GM23338 (cell line): ENCODE measurements around the gene DUSP1. TPM values are rescaled to one million over a fixed set of nuclear protein-coding genes. Genes with fewer than 3 reads are reported as not detected.

ENCODE experiments used
- ATAC-seq: fragments of 200-7000 bp; cut with Tn5 transposase; 3 replicates; pipeline ENCODE4 v1.9.1; 2020
- DNase-seq: peaks from one replicate; pipeline ENCODE4 v3.0.0-alpha.2; 2015; ENCODE audit warnings: low spot score
- H2AFZ ChIP-seq: fragments of 200-600 bp; sonication (generic); 2 replicates; pipeline ENCODE4 v1.8.0; 2016; ENCODE audit warnings: antibody characterized with exemption, mild to moderate bottlenecking, moderate library complexity
- H3F3A ChIP-seq: fragments of 200-600 bp; sonication (generic); replicated peaks from 2 replicates; pipeline ENCODE4 v1.8.0; 2017; ENCODE audit warnings: antibody characterized with exemption, mixed run types, low read depth
- H3K27ac ChIP-seq: fragments of 200-600 bp; sonication (generic); 2 replicates; pipeline ENCODE4 v1.6.1; 2016; ENCODE audit warnings: low read depth
- H3K27me3 ChIP-seq: fragments of 200-600 bp; sonication (generic); 2 replicates; pipeline ENCODE4 v1.8.0; 2016; ENCODE audit warnings: mild to moderate bottlenecking, mixed run types, moderate library complexity; ENCODE audit not compliant: insufficient read depth
- H3K36me3 ChIP-seq: fragments of 200-600 bp; sonication (generic); 2 replicates; pipeline ENCODE4 v1.8.0; 2016; ENCODE audit warnings: mild to moderate bottlenecking; ENCODE audit not compliant: insufficient read depth
- H3K4me1 ChIP-seq: fragments of 200-600 bp; sonication (generic); 2 replicates; pipeline ENCODE4 v1.8.0; 2016; ENCODE audit warnings: mild to moderate bottlenecking, moderate library complexity; ENCODE audit not compliant: insufficient read depth
- H3K4me2 ChIP-seq: fragments of 200-600 bp; sonication (generic); 2 replicates; pipeline ENCODE4 v1.7.1; 2017; ENCODE audit warnings: mixed run types
- H3K4me3 ChIP-seq: fragments of 200-600 bp; sonication (generic); 2 replicates; pipeline ENCODE4 v1.6.1; 2016; ENCODE audit warnings: mixed run types
- H3K79me2 ChIP-seq: fragments of 200-600 bp; sonication (generic); replicated peaks from 2 replicates; pipeline ENCODE4 v1.8.0; 2017; ENCODE audit warnings: mild to moderate bottlenecking; ENCODE audit not compliant: insufficient read depth
- H3K9me2 ChIP-seq: fragments of 200-600 bp; sonication (generic); 2 replicates; pipeline ENCODE4 v1.8.0; 2017; ENCODE audit not compliant: insufficient read depth
- H4K20me1 ChIP-seq: fragments of 200-600 bp; sonication (generic); replicated peaks from 2 replicates; pipeline ENCODE4 v1.8.0; 2017; ENCODE audit warnings: mild to moderate bottlenecking; ENCODE audit not compliant: insufficient read depth
- H3K27ac Mint-ChIP-seq: 2 replicates; pipeline ENCODE4 v1.8.0; 2020; ENCODE audit warnings: inconsistent platforms, mild to moderate bottlenecking, moderate library complexity, mixed read lengths
- H3K27me3 Mint-ChIP-seq: 3 replicates; pipeline ENCODE4 v1.8.0; 2022; ENCODE audit warnings: low read depth, mild to moderate bottlenecking, moderate library complexity, mixed read lengths, inconsistent platforms; ENCODE audit not compliant: insufficient read depth, poor library complexity
- H3K36me3 Mint-ChIP-seq: 3 replicates; pipeline ENCODE4 v1.8.0; 2021; ENCODE audit warnings: low read depth, mild to moderate bottlenecking, inconsistent platforms, moderate library complexity, mixed read lengths
- H3K4me1 Mint-ChIP-seq: 3 replicates; pipeline ENCODE4 v1.8.0; 2020; ENCODE audit warnings: mild to moderate bottlenecking, inconsistent platforms, mixed read lengths
- H3K4me3 Mint-ChIP-seq: 3 replicates; pipeline ENCODE4 v1.8.0; 2021; ENCODE audit warnings: moderate library complexity, mild to moderate bottlenecking, inconsistent platforms, mixed read lengths
- H3K9me3 Mint-ChIP-seq: 3 replicates; pipeline ENCODE4 v1.8.0; 2020; ENCODE audit warnings: moderate library complexity, mild to moderate bottlenecking, inconsistent platforms, mixed read lengths
- CREB1 ChIP-seq: fragments of 250-450 bp; sonication (Bioruptor Pico); IDR thresholded peaks from 2 replicates; pipeline ENCODE4 v1.5.0; 2020; ENCODE audit warnings: low read depth, mild to moderate bottlenecking, moderate library complexity
- EZH2 ChIP-seq: fragments of 200-600 bp; sonication (generic); IDR thresholded peaks from one replicate; pipeline ENCODE4 v1.8.0; 2017; ENCODE audit warnings: antibody characterized with exemption, mild to moderate bottlenecking, low read depth; ENCODE audit not compliant: unreplicated experiment
- EZH2phosphoT487 ChIP-seq: fragments of 200-600 bp; sonication (generic); IDR thresholded peaks from one replicate; pipeline ENCODE4 v1.8.1; 2018; ENCODE audit warnings: antibody characterized with exemption; ENCODE audit not compliant: unreplicated experiment
- JUNB ChIP-seq: IDR thresholded peaks from one replicate; pipeline ENCODE4 v1.6.1; 2016; ENCODE audit warnings: antibody characterized with exemption; ENCODE audit not compliant: unreplicated experiment
- POLR2AphosphoS5 ChIP-seq: IDR thresholded peaks from 2 replicates; pipeline ENCODE4 v1.6.1; 2016; ENCODE audit warnings: antibody characterized with exemption, low read depth
- STAT1 ChIP-seq: IDR thresholded peaks from one replicate; pipeline ENCODE4 v1.6.1; 2016; ENCODE audit warnings: antibody characterized with exemption; ENCODE audit not compliant: unreplicated experiment
- ZNF114 ChIP-seq: fragments of 250-450 bp; sonication (Bioruptor Pico); IDR thresholded peaks from 2 replicates; pipeline ENCODE4 v1.5.0; 2020; ENCODE audit warnings: mild to moderate bottlenecking, moderate library complexity
- ZNF331 ChIP-seq: fragments of 250-450 bp; sonication (Bioruptor Pico); IDR thresholded peaks from 2 replicates; pipeline ENCODE4 v1.5.0; 2020; ENCODE audit warnings: low read depth, mild to moderate bottlenecking, moderate library complexity
- polyA plus RNA-seq: library from polyadenylated mRNA; unstranded; fragments of >200 nt; fragmentation: Nextera tagmentation; extraction: Ambion mirVana; gene quantifications from 2 replicates; pipeline ENCODE4 v1.2.1, GENCODE V29; 2016
- total RNA-seq: library from RNA; depleted of rRNA; stranded (reverse); fragments of >200 nt; shearing (Covaris generic); gene quantifications from 2 replicates; pipeline ENCODE4 v1.2.3, GENCODE V29; 2014
- TF ChIP-seq, protein P1 (sequence below): fragments of 250-450 bp; sonication (Bioruptor Pico); IDR thresholded peaks from 2 replicates; pipeline ENCODE4 v1.5.0; 2020; ENCODE audit warnings: mild to moderate bottlenecking, moderate library complexity
- TF ChIP-seq, protein P2 (sequence below), 2 experiments: fragments of 200-600 bp in 1 of 2; sonication (generic) in 1 of 2; conservative IDR thresholded peaks; 2 replicates each; pipeline versions ENCODE4 v1.5.1 to v1.6.1; 2016 to 2017; ENCODE audit warnings: antibody characterized with exemption in 2 of 2, low read depth in 2 of 2, mild to moderate bottlenecking in 2 of 2, moderate library complexity in 1 of 2
- TF ChIP-seq, protein P3 (sequence below): IDR thresholded peaks from one replicate; pipeline ENCODE4 v1.6.1; 2018; ENCODE audit warnings: antibody characterized with exemption; ENCODE audit not compliant: unreplicated experiment
- TF ChIP-seq, protein P4 (sequence below): IDR thresholded peaks from 2 replicates; pipeline ENCODE4 v1.6.1; 2016; ENCODE audit warnings: antibody characterized with exemption

DUSP1 gene
- total and polyA plus RNA-seq, 2 experiments from 2014 or later = 9.7 to 17.2 TPM

DNA sequence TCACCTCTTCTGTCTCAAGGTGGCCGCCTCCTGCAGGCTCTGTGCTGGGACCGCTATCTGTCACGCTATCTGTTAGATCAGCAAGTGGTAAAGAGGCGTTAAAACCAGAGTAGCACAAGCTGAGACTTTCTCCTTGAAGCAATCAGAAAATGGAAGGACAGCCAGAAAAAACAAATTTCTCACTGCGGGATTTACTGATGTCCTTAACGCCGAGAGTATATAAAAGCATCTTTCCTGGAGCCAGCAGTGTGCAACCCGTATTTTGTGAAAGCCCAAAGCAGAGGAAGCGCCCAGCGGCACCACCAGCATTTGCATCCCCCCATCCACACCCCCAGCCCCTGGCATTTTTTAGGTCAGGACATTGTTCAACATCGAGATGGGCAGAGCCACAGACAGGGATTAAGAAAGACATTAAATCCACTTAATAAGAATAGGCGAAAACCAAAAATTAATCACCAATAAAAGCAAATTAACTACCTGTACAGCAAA is 48.6 kb downstream of the DUSP1 start:
- peaks cover 8% of the 10 kb centered on the region; the same call in 1 of the 2 replicates for H3K27me3 ChIP-seq
- no peaks in the 10 kb centered on the region for H3F3A ChIP-seq

More for the DNA sequence above, 48.6 kb downstream of the DUSP1 start:
- H3K79me2 ChIP-seq = no peaks in the 10 kb centered on the region
- no peak overlapping the region for H3K27ac ChIP-seq
- Mint-ChIP-seq H3K4me1 (no peaks in the 10 kb centered on the region), H3K27me3 (peaks cover 3% of the 10 kb centered on the region), H3K27ac (no peak overlapping the region), H3K36me3 (no peaks in the 10 kb centered on the region), H3K9me3 (no peaks in the 10 kb centered on the region; the same call in 2 of the 3 replicates), H3K4me3 (no peak overlapping the region)
- no peak for TF ChIP-seq ZNF114 (CRISPR knock-in tag)
- no peak for TF ChIP-seq CREB1 (CRISPR knock-in tag)
- TF ChIP-seq, protein P1, sequence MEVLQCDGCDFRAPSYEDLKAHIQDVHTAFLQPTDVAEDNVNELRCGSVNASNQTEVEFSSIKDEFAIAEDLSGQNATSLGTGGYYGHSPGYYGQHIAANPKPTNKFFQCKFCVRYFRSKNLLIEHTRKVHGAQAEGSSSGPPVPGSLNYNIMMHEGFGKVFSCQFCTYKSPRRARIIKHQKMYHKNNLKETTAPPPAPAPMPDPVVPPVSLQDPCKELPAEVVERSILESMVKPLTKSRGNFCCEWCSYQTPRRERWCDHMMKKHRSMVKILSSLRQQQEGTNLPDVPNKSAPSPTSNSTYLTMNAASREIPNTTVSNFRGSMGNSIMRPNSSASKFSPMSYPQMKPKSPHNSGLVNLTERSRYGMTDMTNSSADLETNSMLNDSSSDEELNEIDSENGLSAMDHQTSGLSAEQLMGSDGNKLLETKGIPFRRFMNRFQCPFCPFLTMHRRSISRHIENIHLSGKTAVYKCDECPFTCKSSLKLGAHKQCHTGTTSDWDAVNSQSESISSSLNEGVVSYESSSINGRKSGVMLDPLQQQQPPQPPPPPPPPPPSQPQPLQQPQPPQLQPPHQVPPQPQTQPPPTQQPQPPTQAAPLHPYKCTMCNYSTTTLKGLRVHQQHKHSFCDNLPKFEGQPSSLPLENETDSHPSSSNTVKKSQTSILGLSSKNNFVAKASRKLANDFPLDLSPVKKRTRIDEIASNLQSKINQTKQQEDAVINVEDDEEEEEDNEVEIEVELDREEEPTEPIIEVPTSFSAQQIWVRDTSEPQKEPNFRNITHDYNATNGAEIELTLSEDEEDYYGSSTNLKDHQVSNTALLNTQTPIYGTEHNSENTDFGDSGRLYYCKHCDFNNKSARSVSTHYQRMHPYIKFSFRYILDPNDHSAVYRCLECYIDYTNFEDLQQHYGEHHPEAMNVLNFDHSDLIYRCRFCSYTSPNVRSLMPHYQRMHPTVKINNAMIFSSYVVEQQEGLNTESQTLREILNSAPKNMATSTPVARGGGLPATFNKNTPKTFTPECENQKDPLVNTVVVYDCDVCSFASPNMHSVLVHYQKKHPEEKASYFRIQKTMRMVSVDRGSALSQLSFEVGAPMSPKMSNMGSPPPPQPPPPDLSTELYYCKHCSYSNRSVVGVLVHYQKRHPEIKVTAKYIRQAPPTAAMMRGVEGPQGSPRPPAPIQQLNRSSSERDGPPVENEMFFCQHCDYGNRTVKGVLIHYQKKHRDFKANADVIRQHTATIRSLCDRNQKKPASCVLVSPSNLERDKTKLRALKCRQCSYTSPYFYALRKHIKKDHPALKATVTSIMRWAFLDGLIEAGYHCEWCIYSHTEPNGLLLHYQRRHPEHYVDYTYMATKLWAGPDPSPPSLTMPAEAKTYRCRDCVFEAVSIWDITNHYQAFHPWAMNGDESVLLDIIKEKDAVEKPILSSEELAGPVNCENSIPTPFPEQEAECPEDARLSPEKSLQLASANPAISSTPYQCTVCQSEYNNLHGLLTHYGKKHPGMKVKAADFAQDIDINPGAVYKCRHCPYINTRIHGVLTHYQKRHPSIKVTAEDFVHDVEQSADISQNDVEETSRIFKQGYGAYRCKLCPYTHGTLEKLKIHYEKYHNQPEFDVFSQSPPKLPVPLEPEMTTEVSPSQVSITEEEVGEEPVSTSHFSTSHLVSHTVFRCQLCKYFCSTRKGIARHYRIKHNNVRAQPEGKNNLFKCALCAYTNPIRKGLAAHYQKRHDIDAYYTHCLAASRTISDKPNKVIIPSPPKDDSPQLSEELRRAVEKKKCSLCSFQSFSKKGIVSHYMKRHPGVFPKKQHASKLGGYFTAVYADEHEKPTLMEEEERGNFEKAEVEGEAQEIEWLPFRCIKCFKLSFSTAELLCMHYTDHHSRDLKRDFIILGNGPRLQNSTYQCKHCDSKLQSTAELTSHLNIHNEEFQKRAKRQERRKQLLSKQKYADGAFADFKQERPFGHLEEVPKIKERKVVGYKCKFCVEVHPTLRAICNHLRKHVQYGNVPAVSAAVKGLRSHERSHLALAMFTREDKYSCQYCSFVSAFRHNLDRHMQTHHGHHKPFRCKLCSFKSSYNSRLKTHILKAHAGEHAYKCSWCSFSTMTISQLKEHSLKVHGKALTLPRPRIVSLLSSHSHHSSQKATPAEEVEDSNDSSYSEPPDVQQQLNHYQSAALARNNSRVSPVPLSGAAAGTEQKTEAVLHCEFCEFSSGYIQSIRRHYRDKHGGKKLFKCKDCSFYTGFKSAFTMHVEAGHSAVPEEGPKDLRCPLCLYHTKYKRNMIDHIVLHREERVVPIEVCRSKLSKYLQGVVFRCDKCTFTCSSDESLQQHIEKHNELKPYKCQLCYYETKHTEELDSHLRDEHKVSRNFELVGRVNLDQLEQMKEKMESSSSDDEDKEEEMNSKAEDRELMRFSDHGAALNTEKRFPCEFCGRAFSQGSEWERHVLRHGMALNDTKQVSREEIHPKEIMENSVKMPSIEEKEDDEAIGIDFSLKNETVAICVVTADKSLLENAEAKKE = no peak
- TF ChIP-seq EZH2 = no peak
- TF ChIP-seq STAT1 = no peak
- TF ChIP-seq EZH2phosphoT487 = no peak
- no peak for TF ChIP-seq JUNB
- TF ChIP-seq, protein P2, sequence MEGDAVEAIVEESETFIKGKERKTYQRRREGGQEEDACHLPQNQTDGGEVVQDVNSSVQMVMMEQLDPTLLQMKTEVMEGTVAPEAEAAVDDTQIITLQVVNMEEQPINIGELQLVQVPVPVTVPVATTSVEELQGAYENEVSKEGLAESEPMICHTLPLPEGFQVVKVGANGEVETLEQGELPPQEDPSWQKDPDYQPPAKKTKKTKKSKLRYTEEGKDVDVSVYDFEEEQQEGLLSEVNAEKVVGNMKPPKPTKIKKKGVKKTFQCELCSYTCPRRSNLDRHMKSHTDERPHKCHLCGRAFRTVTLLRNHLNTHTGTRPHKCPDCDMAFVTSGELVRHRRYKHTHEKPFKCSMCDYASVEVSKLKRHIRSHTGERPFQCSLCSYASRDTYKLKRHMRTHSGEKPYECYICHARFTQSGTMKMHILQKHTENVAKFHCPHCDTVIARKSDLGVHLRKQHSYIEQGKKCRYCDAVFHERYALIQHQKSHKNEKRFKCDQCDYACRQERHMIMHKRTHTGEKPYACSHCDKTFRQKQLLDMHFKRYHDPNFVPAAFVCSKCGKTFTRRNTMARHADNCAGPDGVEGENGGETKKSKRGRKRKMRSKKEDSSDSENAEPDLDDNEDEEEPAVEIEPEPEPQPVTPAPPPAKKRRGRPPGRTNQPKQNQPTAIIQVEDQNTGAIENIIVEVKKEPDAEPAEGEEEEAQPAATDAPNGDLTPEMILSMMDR (conservative IDR thresholded peaks at IDR 0.05; ENCODE audit: low read depth in 2 of 2) = no peak
- TF ChIP-seq ZNF331 (CRISPR knock-in tag) = no peak
- TF ChIP-seq POLR2AphosphoS5 = no peak
- TF ChIP-seq, protein P3, sequence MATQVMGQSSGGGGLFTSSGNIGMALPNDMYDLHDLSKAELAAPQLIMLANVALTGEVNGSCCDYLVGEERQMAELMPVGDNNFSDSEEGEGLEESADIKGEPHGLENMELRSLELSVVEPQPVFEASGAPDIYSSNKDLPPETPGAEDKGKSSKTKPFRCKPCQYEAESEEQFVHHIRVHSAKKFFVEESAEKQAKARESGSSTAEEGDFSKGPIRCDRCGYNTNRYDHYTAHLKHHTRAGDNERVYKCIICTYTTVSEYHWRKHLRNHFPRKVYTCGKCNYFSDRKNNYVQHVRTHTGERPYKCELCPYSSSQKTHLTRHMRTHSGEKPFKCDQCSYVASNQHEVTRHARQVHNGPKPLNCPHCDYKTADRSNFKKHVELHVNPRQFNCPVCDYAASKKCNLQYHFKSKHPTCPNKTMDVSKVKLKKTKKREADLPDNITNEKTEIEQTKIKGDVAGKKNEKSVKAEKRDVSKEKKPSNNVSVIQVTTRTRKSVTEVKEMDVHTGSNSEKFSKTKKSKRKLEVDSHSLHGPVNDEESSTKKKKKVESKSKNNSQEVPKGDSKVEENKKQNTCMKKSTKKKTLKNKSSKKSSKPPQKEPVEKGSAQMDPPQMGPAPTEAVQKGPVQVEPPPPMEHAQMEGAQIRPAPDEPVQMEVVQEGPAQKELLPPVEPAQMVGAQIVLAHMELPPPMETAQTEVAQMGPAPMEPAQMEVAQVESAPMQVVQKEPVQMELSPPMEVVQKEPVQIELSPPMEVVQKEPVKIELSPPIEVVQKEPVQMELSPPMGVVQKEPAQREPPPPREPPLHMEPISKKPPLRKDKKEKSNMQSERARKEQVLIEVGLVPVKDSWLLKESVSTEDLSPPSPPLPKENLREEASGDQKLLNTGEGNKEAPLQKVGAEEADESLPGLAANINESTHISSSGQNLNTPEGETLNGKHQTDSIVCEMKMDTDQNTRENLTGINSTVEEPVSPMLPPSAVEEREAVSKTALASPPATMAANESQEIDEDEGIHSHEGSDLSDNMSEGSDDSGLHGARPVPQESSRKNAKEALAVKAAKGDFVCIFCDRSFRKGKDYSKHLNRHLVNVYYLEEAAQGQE = no peak
- TF ChIP-seq, protein P4, sequence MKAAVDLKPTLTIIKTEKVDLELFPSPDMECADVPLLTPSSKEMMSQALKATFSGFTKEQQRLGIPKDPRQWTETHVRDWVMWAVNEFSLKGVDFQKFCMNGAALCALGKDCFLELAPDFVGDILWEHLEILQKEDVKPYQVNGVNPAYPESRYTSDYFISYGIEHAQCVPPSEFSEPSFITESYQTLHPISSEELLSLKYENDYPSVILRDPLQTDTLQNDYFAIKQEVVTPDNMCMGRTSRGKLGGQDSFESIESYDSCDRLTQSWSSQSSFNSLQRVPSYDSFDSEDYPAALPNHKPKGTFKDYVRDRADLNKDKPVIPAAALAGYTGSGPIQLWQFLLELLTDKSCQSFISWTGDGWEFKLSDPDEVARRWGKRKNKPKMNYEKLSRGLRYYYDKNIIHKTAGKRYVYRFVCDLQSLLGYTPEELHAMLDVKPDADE = no peak
- no peak for ATAC-seq
- DNase-seq = no peak
- no peak overlapping the region for H3K4me2 ChIP-seq
- H3K36me3 ChIP-seq = no peaks in the 10 kb centered on the region
- 0 out of 2 replicates have a peak, but pooled peaks cover 6% of the 10 kb centered on the region for H3K9me2 ChIP-seq
- H4K20me1 ChIP-seq = no peaks in the 10 kb centered on the region; the same call in 1 of the 2 replicates
- no peak overlapping the region for H2AFZ ChIP-seq
- H3K4me1 ChIP-seq = peaks cover under 1% of the 10 kb centered on the region; the same call in 1 of the 2 replicates
- H3K4me3 ChIP-seq = no peak overlapping the region
